Ovary (tissue), 3 donors: ENCODE measurements around the gene IMMP2L.

Experiments used
- EP300 ChIP-seq: sonication (generic); formaldehyde crosslinking; IDR thresholded peaks from one replicate; pipeline ENCODE4 v1.6.1; 2017; ENCODE audit warnings: antibody characterized with exemption
- POLR2A ChIP-seq: fragments of 450-650 bp; IDR thresholded peaks from one replicate; pipeline ENCODE4 v1.6.1; 2017; ENCODE audit warnings: antibody characterized with exemption, mild to moderate bottlenecking, moderate library complexity
- TF ChIP-seq, protein P1 (sequence below), 3 donors: fragments of 450-650 bp in 2 of 3; fragments of 200-600 bp in 1 of 3; IDR thresholded peaks; one replicate each; pipeline versions ENCODE4 v1.5.1 to v1.8.0; 2016 to 2022; ENCODE audit warnings: antibody characterized with exemption in 3 of 3, mild to moderate bottlenecking in 1 of 3
- donor health status: DM: no; HTN: no; CAD: no.

GRCh38 chr7:110754649-110755048 lies 807.6 kb downstream of the IMMP2L start:
- TF ChIP-seq EP300, result no peak
- TF ChIP-seq, protein P1, sequence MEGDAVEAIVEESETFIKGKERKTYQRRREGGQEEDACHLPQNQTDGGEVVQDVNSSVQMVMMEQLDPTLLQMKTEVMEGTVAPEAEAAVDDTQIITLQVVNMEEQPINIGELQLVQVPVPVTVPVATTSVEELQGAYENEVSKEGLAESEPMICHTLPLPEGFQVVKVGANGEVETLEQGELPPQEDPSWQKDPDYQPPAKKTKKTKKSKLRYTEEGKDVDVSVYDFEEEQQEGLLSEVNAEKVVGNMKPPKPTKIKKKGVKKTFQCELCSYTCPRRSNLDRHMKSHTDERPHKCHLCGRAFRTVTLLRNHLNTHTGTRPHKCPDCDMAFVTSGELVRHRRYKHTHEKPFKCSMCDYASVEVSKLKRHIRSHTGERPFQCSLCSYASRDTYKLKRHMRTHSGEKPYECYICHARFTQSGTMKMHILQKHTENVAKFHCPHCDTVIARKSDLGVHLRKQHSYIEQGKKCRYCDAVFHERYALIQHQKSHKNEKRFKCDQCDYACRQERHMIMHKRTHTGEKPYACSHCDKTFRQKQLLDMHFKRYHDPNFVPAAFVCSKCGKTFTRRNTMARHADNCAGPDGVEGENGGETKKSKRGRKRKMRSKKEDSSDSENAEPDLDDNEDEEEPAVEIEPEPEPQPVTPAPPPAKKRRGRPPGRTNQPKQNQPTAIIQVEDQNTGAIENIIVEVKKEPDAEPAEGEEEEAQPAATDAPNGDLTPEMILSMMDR (IDR thresholded peaks at IDR 0.05), result no peak
- TF ChIP-seq POLR2A, result no peak
